GM23248 (cell line): Measurements from ENCODE around the gene UBP1. TPM values are rescaled to one million over a fixed set of nuclear protein-coding genes. Genes with fewer than 3 reads are reported as not detected.

ENCODE experiments used
- DNase-seq: peaks from one replicate; pipeline ENCODE4 v3.0.0-alpha.2; 2015
- H2AFZ ChIP-seq: fragments of 200-600 bp; sonication (generic); 2 replicates; pipeline ENCODE4 v1.6.1; 2016; ENCODE audit warnings: antibody characterized with exemption
- H3F3A ChIP-seq: fragments of 200-600 bp; sonication (generic); 2 replicates; pipeline ENCODE4 v1.6.1; 2016; ENCODE audit warnings: mild to moderate bottlenecking, antibody characterized with exemption, mixed run types; ENCODE audit not compliant: insufficient read depth
- H3K27ac ChIP-seq: fragments of 200-600 bp; sonication (generic); 2 replicates; pipeline ENCODE4 v1.5.1; 2016; ENCODE audit warnings: mild to moderate bottlenecking
- H3K27me3 ChIP-seq: fragments of 200-600 bp; sonication (generic); replicated peaks from 2 replicates; pipeline ENCODE4 v1.6.1; 2016; ENCODE audit warnings: mild to moderate bottlenecking; ENCODE audit not compliant: insufficient read depth
- H3K36me3 ChIP-seq: fragments of 200-600 bp; sonication (generic); 2 replicates; pipeline ENCODE4 v1.6.1; 2016; ENCODE audit warnings: low read depth, mild to moderate bottlenecking
- H3K4me1 ChIP-seq: fragments of 200-600 bp; sonication (generic); 2 replicates; pipeline ENCODE4 v1.6.1; 2016; ENCODE audit warnings: mild to moderate bottlenecking; ENCODE audit not compliant: insufficient read depth
- H3K4me2 ChIP-seq: fragments of 200-600 bp; sonication (generic); one replicate; pipeline ENCODE4 v1.6.1; 2016; ENCODE audit warnings: mild to moderate bottlenecking; ENCODE audit not compliant: unreplicated experiment
- H3K4me3 ChIP-seq: fragments of 200-600 bp; sonication (generic); 2 replicates; pipeline ENCODE4 v1.5.1; 2016; ENCODE audit warnings: mild to moderate bottlenecking
- H3K79me2 ChIP-seq: fragments of 200-600 bp; sonication (generic); 2 replicates; pipeline ENCODE4 v1.6.1; 2016; ENCODE audit warnings: mild to moderate bottlenecking; ENCODE audit not compliant: insufficient read depth
- H3K9ac ChIP-seq: fragments of 200-600 bp; sonication (generic); 2 replicates; pipeline ENCODE4 v1.6.1; 2016; ENCODE audit warnings: mild to moderate bottlenecking
- H3K9me2 ChIP-seq: fragments of 200-600 bp; sonication (generic); 2 replicates; pipeline ENCODE4 v1.6.1; 2016; ENCODE audit warnings: mixed run types, mild to moderate bottlenecking, moderate library complexity; ENCODE audit not compliant: insufficient read depth
- H3K9me3 ChIP-seq: fragments of 200-600 bp; sonication (generic); one replicate; pipeline ENCODE4 v1.6.1; 2017; ENCODE audit warnings: low read depth
- H4K20me1 ChIP-seq: fragments of 200-600 bp; sonication (generic); 2 replicates; pipeline ENCODE4 v1.6.0; 2016; ENCODE audit not compliant: insufficient read depth
- EZH2 ChIP-seq: fragments of 200-600 bp; sonication (generic); IDR thresholded peaks from 2 replicates; pipeline ENCODE4 v1.6.1; 2018; ENCODE audit warnings: antibody characterized with exemption, mild to moderate bottlenecking; ENCODE audit not compliant: insufficient read depth, poor library complexity, severe bottlenecking
- EZH2phosphoT487 ChIP-seq: fragments of 200-600 bp; sonication (generic); IDR thresholded peaks from 2 replicates; pipeline ENCODE4 v1.6.1; 2018; ENCODE audit warnings: antibody characterized with exemption, moderate library complexity, mild to moderate bottlenecking, low read depth; ENCODE audit not compliant: insufficient read depth
- WGBS, 2 experiments: methylation state at CpG; one replicate each; pipeline ENCODE4 v1.1.6; 2015 to 2017; ENCODE audit warnings: low lambda C conversion rate in 2 of 2, low coverage in 1 of 2; ENCODE audit errors: missing lambda C conversion rate in 2 of 2; 5-methylcytosine and 5-hydroxymethylcytosine counted together
- in situ Hi-C: fragments of 300-500 bp; cut with MboI; formaldehyde crosslinking; loops from 2 replicates; pipeline ENCODE4 v1.15.0; 2020
- polyA plus RNA-seq: library from polyadenylated mRNA; unstranded; fragments of >200 nt; fragmentation: Nextera tagmentation; extraction: Ambion mirVana; gene quantifications from 2 replicates; pipeline ENCODE4 v1.2.1, GENCODE V29; 2016
- total RNA-seq: library from RNA; depleted of rRNA; stranded (reverse); fragments of >200 nt; shearing (Covaris generic); gene quantifications from 2 replicates; pipeline ENCODE4 v1.2.3, GENCODE V29; 2014

UBP1 gene
- total and polyA plus RNA-seq, 2 experiments from 2014 or later = 12.5 to 38.7 TPM

DNA sequence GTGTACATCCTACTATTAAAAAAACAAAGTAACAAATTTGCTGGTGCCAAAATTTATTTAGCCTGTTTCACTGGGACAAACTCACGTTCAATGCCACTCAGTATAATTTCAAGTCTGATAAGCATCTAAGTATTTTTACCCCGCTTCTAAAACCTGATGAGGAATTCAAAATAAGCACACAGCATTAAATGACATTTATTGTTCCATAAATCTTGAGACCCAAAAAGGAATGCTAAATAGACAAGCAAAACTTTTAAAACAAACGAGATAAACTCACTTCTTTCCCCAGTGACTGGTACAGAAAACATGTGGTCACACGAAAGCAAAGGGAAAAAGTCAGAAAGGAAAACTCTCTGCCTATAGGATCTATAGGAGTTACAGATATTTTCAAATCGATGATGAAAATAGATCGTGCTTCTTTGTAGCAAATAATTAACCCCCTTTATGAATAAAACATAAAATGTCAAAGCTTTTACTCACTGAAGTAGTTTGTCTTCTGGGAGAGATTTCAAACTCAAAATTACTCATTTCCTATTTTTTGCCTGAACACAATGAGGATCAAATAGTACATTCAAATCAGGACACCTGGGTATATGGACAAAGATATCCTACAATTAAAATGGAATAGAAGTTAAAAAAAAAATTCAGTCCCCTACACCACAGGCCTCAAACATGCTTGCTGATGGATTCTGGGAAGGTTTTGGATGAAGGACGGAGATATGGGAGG, 51.7 kb downstream of the UBP1 start:
- Histone ChIP-seq H4K20me1 (no peaks in the 10 kb centered on the region), H3K4me3 (no peak overlapping the region), H3K27ac (no peak overlapping the region), H3K9me3 (no peaks in the 10 kb centered on the region), H3K4me2 (no peak overlapping the region), H2AFZ (no peak overlapping the region), H3K27me3 (no peaks in the 10 kb centered on the region), H3K79me2 (no peaks in the 10 kb centered on the region; the same call in 1 of the 2 replicates), H3K9me2 (no peaks in the 10 kb centered on the region), H3K9ac (no peak overlapping the region), H3F3A (peaks cover 22% of the 10 kb centered on the region), H3K36me3 (peaks cover 38% of the 10 kb centered on the region), H3K4me1 (peaks cover 31% of the 10 kb centered on the region)
- TF ChIP-seq EZH2 = no peak
- no peak for TF ChIP-seq EZH2phosphoT487
- in situ Hi-C loops = no loop called here
- WGBS, 2 experiments = 84 to 86% methylated on average over 7 of the region's 7 CpGs
- DNase-seq = no peak

GRCh38 chr3:33386631-33387030, 53.6 kb downstream of the UBP1 start:
- no peak overlapping the region for H3K4me3 ChIP-seq
- no peak overlapping the region for H3K4me2 ChIP-seq
- no peaks in the 10 kb centered on the region for H4K20me1 ChIP-seq
- no peak for TF ChIP-seq EZH2
- H3K9me2 ChIP-seq = no peaks in the 10 kb centered on the region
- no peak overlapping the region for H2AFZ ChIP-seq
- H3K4me1 ChIP-seq = peaks cover 14% of the 10 kb centered on the region; the same call in 1 of the 2 replicates
- H3F3A ChIP-seq = peaks cover 15% of the 10 kb centered on the region
- no peak overlapping the region for H3K27ac ChIP-seq
- H3K27me3 ChIP-seq = no peaks in the 10 kb centered on the region
- no peak for DNase-seq
- no peak overlapping the region for H3K9ac ChIP-seq
- no peaks in the 10 kb centered on the region for H3K9me3 ChIP-seq
- 100% methylated on average over 1 of the region's 1 CpG for WGBS, 2 experiments
- in situ Hi-C loops = no loop called here
- H3K36me3 ChIP-seq = peaks cover 29% of the 10 kb centered on the region
- H3K79me2 ChIP-seq = no peaks in the 10 kb centered on the region; the same call in 1 of the 2 replicates

- in situ Hi-C loops = no loop called here
Measured at GRCh38 chr3:33385423-33385822, 54.8 kb downstream of the UBP1 start.

GRCh38 chr3:33383951-33384350, 56.3 kb downstream of the UBP1 start:
- H3K36me3 ChIP-seq = peaks cover 14% of the 10 kb centered on the region; the same call in 1 of the 2 replicates
- no peaks in the 10 kb centered on the region; the same call in 1 of the 2 replicates for H3K79me2 ChIP-seq
- peaks cover 6% of the 10 kb centered on the region; the same call in 1 of the 2 replicates for H3K4me1 ChIP-seq
- no peak overlapping the region for H2AFZ ChIP-seq
- H3K9me3 ChIP-seq = no peaks in the 10 kb centered on the region
- WGBS, 2 experiments = 95 to 100% methylated on average over 11 to 12 of the region's 12 CpGs
- H3K27me3 ChIP-seq = no peaks in the 10 kb centered on the region
- in situ Hi-C loops = no loop called here
- no peaks in the 10 kb centered on the region for H4K20me1 ChIP-seq
- peaks cover 22% of the 10 kb centered on the region for H3F3A ChIP-seq
- H3K9ac ChIP-seq = no peak overlapping the region
- DNase-seq = no peak
- no peak overlapping the region for H3K4me3 ChIP-seq
- no peak overlapping the region for H3K4me2 ChIP-seq
- no peaks in the 10 kb centered on the region for H3K9me2 ChIP-seq
- H3K27ac ChIP-seq = no peak overlapping the region
- TF ChIP-seq EZH2 (no peak), EZH2phosphoT487 (no peak)

More at GRCh38 chr3:33385423-33385822, 54.8 kb downstream of the UBP1 start:
- no peak overlapping the region for H3K4me3 ChIP-seq
- H3K4me1 ChIP-seq = peaks cover 7% of the 10 kb centered on the region; the same call in 1 of the 2 replicates
- H3K4me2 ChIP-seq = no peak overlapping the region
- no peaks in the 10 kb centered on the region for H3K9me2 ChIP-seq
- no peak overlapping the region for H3K9ac ChIP-seq
- H3F3A ChIP-seq = peaks cover 19% of the 10 kb centered on the region
- 81 to 89% methylated on average over 5 of the region's 5 CpGs for WGBS, 2 experiments
- no peak for TF ChIP-seq EZH2phosphoT487
- no peak for TF ChIP-seq EZH2
- no peaks in the 10 kb centered on the region for H4K20me1 ChIP-seq
- no peak overlapping the region for H2AFZ ChIP-seq
- DNase-seq = no peak
- no peaks in the 10 kb centered on the region; the same call in 1 of the 2 replicates for H3K79me2 ChIP-seq
- H3K9me3 ChIP-seq = no peaks in the 10 kb centered on the region
- no peaks in the 10 kb centered on the region for H3K27me3 ChIP-seq
- H3K27ac ChIP-seq = no peak overlapping the region
- peaks cover 21% of the 10 kb centered on the region for H3K36me3 ChIP-seq
